Lower lobe of right lung (tissue), 2 donors: ENCODE measurements around the gene SLC25A47. TPM values are rescaled to one million over a fixed set of nuclear protein-coding genes. Genes with fewer than 3 reads are reported as not detected.

Experiments used
- ATAC-seq, 2 donors: fragments of 200-7000 bp; cut with Tn5 transposase; one replicate each; pipeline ENCODE4 v1.9.1; 2020 to 2022; ENCODE audit warnings: mild to moderate bottlenecking in 2 of 2, moderate library complexity in 2 of 2
- DNase-seq: peaks from one replicate; pipeline ENCODE4 v3.0.0-alpha.2; 2020
- H3K27ac ChIP-seq: fragments of 200-600 bp; one replicate; pipeline ENCODE4 v1.8.0; 2022
- H3K27me3 ChIP-seq: fragments of 200-600 bp; one replicate; pipeline ENCODE4 v1.8.0; 2022; ENCODE audit warnings: low read depth
- H3K36me3 ChIP-seq: fragments of 200-600 bp; one replicate; pipeline ENCODE4 v1.8.0; 2022; ENCODE audit warnings: mild to moderate bottlenecking
- H3K4me1 ChIP-seq: fragments of 200-600 bp; one replicate; pipeline ENCODE4 v1.8.0; 2022
- H3K4me3 ChIP-seq: fragments of 200-600 bp; one replicate; pipeline ENCODE4 v1.8.0; 2022; ENCODE audit warnings: mild to moderate bottlenecking
- H3K9me3 ChIP-seq: fragments of 200-600 bp; one replicate; pipeline ENCODE4 v1.8.0; 2022
- intact Hi-C: fragments of 100-400 bp; cut with DNase I; formaldehyde crosslinking; loops from one replicate; pipeline ENCODE4 v1.11.0; 2022
- total RNA-seq: library from RNA; stranded (reverse); fragmentation: NEBNext Ultra II Directional; extraction: Animal tissue kit (Norgen Biotek cat#: 25700); gene quantifications from one replicate; pipeline ENCODE4 v1.2.1, GENCODE V29; 2021
- TF ChIP-seq, protein P1 (sequence below): fragments of 200-600 bp; IDR thresholded peaks from one replicate; pipeline ENCODE4 v1.8.0; 2022; ENCODE audit warnings: antibody characterized with exemption, mild to moderate bottlenecking
- donor health status: DM: no; HTN: yes; CAD: no; lungs with severe emphysema.

The SLC25A47 gene
- total RNA-seq, 1 donor from 2014 or later = not detected

GRCh38 chr14:100345711-100346110 lies 22.6 kb downstream of the SLC25A47 start:
- no peak for ATAC-seq
- peaks cover 74% of the 10 kb centered on the region for H3K36me3 ChIP-seq
- H3K27me3 ChIP-seq = no peaks in the 10 kb centered on the region
- no peaks in the 10 kb centered on the region for H3K9me3 ChIP-seq
- H3K4me1 ChIP-seq = peaks cover 27% of the 10 kb centered on the region
- no peak overlapping the region for H3K4me3 ChIP-seq
- intact Hi-C loops = no loop called here
- DNase-seq = no peak
- H3K27ac ChIP-seq = no peak overlapping the region
- TF ChIP-seq, protein P1, sequence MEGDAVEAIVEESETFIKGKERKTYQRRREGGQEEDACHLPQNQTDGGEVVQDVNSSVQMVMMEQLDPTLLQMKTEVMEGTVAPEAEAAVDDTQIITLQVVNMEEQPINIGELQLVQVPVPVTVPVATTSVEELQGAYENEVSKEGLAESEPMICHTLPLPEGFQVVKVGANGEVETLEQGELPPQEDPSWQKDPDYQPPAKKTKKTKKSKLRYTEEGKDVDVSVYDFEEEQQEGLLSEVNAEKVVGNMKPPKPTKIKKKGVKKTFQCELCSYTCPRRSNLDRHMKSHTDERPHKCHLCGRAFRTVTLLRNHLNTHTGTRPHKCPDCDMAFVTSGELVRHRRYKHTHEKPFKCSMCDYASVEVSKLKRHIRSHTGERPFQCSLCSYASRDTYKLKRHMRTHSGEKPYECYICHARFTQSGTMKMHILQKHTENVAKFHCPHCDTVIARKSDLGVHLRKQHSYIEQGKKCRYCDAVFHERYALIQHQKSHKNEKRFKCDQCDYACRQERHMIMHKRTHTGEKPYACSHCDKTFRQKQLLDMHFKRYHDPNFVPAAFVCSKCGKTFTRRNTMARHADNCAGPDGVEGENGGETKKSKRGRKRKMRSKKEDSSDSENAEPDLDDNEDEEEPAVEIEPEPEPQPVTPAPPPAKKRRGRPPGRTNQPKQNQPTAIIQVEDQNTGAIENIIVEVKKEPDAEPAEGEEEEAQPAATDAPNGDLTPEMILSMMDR = no peak

- Histone ChIP-seq H3K4me3 (no peak overlapping the region), H3K27ac (no peak overlapping the region), H3K36me3 (peaks cover 81% of the 10 kb centered on the region), H3K9me3 (no peaks in the 10 kb centered on the region), H3K4me1 (peaks cover 19% of the 10 kb centered on the region), H3K27me3 (no peaks in the 10 kb centered on the region)
- DNase-seq (no peak), ATAC-seq (no peak)
- TF ChIP-seq, protein P1 = no peak
- intact Hi-C loops = no loop called here
Observed at GRCh38 chr14:100346306-100347091, 23.4 kb downstream of the SLC25A47 start.

- H3K36me3 ChIP-seq = peaks cover 83% of the 10 kb centered on the region
- intact Hi-C loops = no loop called here
Observed at GRCh38 chr14:100348253-100348729, 25.2 kb downstream of the SLC25A47 start.

DNA sequence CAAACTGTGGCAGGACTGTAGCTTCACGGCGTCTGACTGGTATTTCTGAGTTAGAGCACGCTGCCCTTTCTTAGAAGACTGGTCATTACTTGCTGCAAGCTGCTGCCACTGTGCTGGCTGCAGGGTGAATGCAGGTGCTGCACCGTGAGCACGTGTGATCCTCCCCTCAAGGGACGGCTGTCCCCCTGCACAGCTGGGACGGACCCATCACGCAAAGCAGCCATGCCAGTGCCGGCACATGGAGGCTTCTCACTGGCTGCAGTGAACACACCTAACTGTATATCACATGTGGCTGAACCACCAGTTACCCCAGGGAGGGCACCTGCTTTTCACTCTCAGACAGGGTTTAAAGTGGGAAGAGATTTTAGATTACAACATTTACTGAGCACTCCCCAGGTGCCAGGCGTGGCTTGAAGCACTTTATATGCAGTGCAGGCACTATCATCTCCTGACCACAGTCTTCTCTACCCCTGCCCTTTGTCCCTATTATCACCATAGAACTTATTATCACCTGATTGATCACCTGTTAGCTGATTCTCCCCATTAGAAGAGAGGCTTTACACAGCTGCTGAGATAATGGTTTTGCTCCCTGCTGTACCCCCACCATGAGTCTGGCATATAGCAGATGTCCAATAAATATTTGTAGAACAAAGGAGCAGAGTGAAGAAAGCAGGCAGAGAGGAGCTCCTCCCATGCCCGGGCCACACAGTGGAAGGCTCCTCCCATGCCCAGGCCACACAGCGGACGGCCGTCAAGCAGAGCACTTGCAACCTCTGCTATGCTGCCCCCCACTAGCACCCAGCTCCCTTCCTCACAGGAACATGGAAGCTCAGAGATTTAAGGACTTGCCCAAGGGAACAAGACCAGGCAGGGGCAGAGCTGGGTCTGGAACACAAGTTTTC lies 25.9 kb downstream of the SLC25A47 start:
- peaks cover 4% of the 10 kb centered on the region for H3K4me1 ChIP-seq
- no peak overlapping the region for H3K4me3 ChIP-seq
- TF ChIP-seq, protein P1 = no peak
- no peaks in the 10 kb centered on the region for H3K27me3 ChIP-seq
- DNase-seq (no peak), ATAC-seq (peak in 1 of 2 donors; percentile 44)
- intact Hi-C loops = no loop called here
- peaks cover 86% of the 10 kb centered on the region for H3K36me3 ChIP-seq
- H3K27ac ChIP-seq = no peak overlapping the region
- H3K9me3 ChIP-seq = no peaks in the 10 kb centered on the region

More at GRCh38 chr14:100348253-100348729, 25.2 kb downstream of the SLC25A47 start:
- Histone ChIP-seq H3K9me3 (no peaks in the 10 kb centered on the region), H3K4me1 (peaks cover 4% of the 10 kb centered on the region), H3K4me3 (no peak overlapping the region), H3K27me3 (no peaks in the 10 kb centered on the region), H3K27ac (no peak overlapping the region)
- DNase-seq (no peak), ATAC-seq (no peak)
- TF ChIP-seq, protein P1 = no peak

- Histone ChIP-seq H3K4me1 (peaks cover 4% of the 10 kb centered on the region), H3K36me3 (peaks cover 99% of the 10 kb centered on the region), H3K4me3 (no peak overlapping the region), H3K27ac (no peak overlapping the region), H3K27me3 (no peaks in the 10 kb centered on the region), H3K9me3 (no peaks in the 10 kb centered on the region)
- intact Hi-C loops = no loop called here
- peak; percentile 8 to 17 for ATAC-seq
- DNase-seq = peak; percentile 55
- TF ChIP-seq, protein P1 = no peak
Observed at GRCh38 chr14:100350276-100350926, 27.3 kb downstream of the SLC25A47 start.
